H1 (cell line): ENCODE results near the gene GREB1. TPM values are rescaled to one million over a fixed set of nuclear protein-coding genes. Genes with fewer than 3 reads are reported as not detected.

Experiments used
- ATF3 ChIP-seq: IDR thresholded peaks from 2 replicates; pipeline ENCODE4 v1.6.1; 2011; ENCODE audit warnings: low read depth, mild to moderate bottlenecking, low read length; ENCODE audit not compliant: insufficient read depth
- JUN ChIP-seq: IDR thresholded peaks from 2 replicates; pipeline ENCODE4 v1.6.1; 2011; ENCODE audit warnings: low read depth, mild to moderate bottlenecking, improper control_type of control experiment, low read length
- SP1 ChIP-seq: IDR thresholded peaks from 2 replicates; pipeline ENCODE4 v1.6.1; 2011; ENCODE audit warnings: low read depth, low read length
- polyA plus RNA-seq, 7 experiments: library from polyadenylated mRNA; depleted of rRNA in 3 of 7; stranded (reverse) in 5 of 7; unstranded in 2 of 7; fragments of >200 nt in 5 of 7; fragments of 200-250 nt in 2 of 7; gene quantifications; 1 replicate in 5 of 7; 2 replicates in 1 of 7; 4 replicates in 1 of 7; pipeline versions ENCODE4 v1.2.1 to v1.2.3, GENCODE V29; 2011 to 2013; ENCODE audit warnings: missing spikeins in 2 of 7, mixed read lengths in 2 of 7
- total RNA-seq: library from RNA; stranded (reverse); fragmentation: NEBNext Ultra II Directional; extraction: Animal tissue kit (Norgen Biotek cat#: 25700); gene quantifications from 2 replicates; pipeline ENCODE4 v1.2.1, GENCODE V29; 2021

GREB1 gene
- total and polyA plus RNA-seq, 2 of the 8 experiments (the other 6 are each of a cell fraction or from before 2014, with no cell fraction given), result 7.9 to 43.4 TPM

GRCh38 chr2:11629215-11629614, 95.4 kb downstream of the GREB1 start (continued):
- TF ChIP-seq ATF3, result no peak
- no peak for TF ChIP-seq SP1
- TF ChIP-seq JUN, result no peak
